Psoas muscle (tissue), 8 donors: ENCODE measurements around the gene NOS1. TPM values are rescaled to one million over a fixed set of nuclear protein-coding genes. Genes with fewer than 3 reads are reported as not detected.

Experiments used
- ATAC-seq, 4 donors: fragments of 200-7000 bp; cut with Tn5 transposase; one replicate each; pipeline ENCODE4 v1.9.1; 2020; ENCODE audit warnings: moderate library complexity in 3 of 4, mild to moderate bottlenecking in 2 of 4
- DNase-seq, 2 donors: peaks; one replicate each; pipeline ENCODE4 v3.0.0-alpha.2; 2020
- H3K27ac ChIP-seq: fragments of 200-600 bp; one replicate; pipeline ENCODE4 v1.8.0; 2022
- H3K27me3 ChIP-seq, 3 donors: fragments of 200-600 bp in 1 of 3; one replicate each; pipeline versions ENCODE4 v1.6.1 to v1.8.0; 2013 to 2022; ENCODE audit warnings: low read length in 2 of 3, mild to moderate bottlenecking in 2 of 3, moderate library complexity in 1 of 3; ENCODE audit not compliant: insufficient read depth in 3 of 3
- H3K36me3 ChIP-seq, 2 donors: fragments of 200-600 bp in 1 of 2; one replicate each; pipeline versions ENCODE4 v1.6.1 to v1.8.0; 2013 to 2022; ENCODE audit warnings: low read depth in 1 of 2, mild to moderate bottlenecking in 1 of 2, moderate library complexity in 1 of 2; ENCODE audit not compliant: insufficient read depth in 1 of 2
- H3K4me1 ChIP-seq: fragments of 200-600 bp; one replicate; pipeline ENCODE4 v1.8.0; 2022
- H3K4me3 ChIP-seq: fragments of 200-600 bp; one replicate; pipeline ENCODE4 v1.8.0; 2022; ENCODE audit warnings: mild to moderate bottlenecking
- H3K9me3 ChIP-seq: fragments of 200-600 bp; one replicate; pipeline ENCODE4 v1.8.0; 2022
- CTCF ChIP-seq: fragments of 200-600 bp; IDR thresholded peaks from one replicate; pipeline ENCODE4 v1.8.0; 2022; ENCODE audit warnings: antibody characterized with exemption
- WGBS, 3 donors: extraction: QIAGEN DNeasy Blood & Tissue Kit; methylation state at CpG; one replicate each; pipeline versions ENCODE4 v1.1.6 to v1.1.7; 2013; 5-methylcytosine and 5-hydroxymethylcytosine counted together
- intact Hi-C, 2 donors: fragments of 100-400 bp; cut with DNase I; formaldehyde crosslinking; loops; one replicate each; pipeline versions ENCODE4 v1.11.0 to v1.14.2; 2022
- polyA plus RNA-seq, 3 donors: library from polyadenylated mRNA; stranded (reverse); fragments of 200-250 nt; gene quantifications; one replicate each; pipeline ENCODE4 v1.2.3, GENCODE V29; 2013
- total RNA-seq, 4 donors: library from RNA; stranded (reverse); fragmentation: NEBNext Ultra II Directional in 2 of 4; extraction: Animal tissue kit (Norgen Biotek cat#: 25700) in 2 of 4; gene quantifications; one replicate each; pipeline versions ENCODE4 v1.2.1 to v1.2.4, GENCODE V29; 2021 to 2023
- donor health status: healthy with polysubstance abuse.
- donor health status: DM: no; HTN: no; CAD: no; lungs with moderate emphysema.
- donor health status: Bipolar disorder and iron deficiency.
- donor health status: healthy.
- donor health status: DM: yes; HTN: yes; CAD: no.
- donor health status: DM: no; HTN: no; CAD: no.
- donor health status: DM: no; HTN: no; CAD: no.
- donor health status: DM: yes; HTN: yes; CAD: no.

NOS1 gene
- total and polyA plus RNA-seq, 7 donors, result 2.7 to 62.2 (median 12.1) TPM

- Histone ChIP-seq H3K27me3 (no peaks in the 10 kb centered on the region), H3K4me3 (no peak overlapping the region), H3K36me3 (peaks cover 0 to 29% of the 10 kb centered on the region in 2 donors), H3K4me1 (no peaks in the 10 kb centered on the region), H3K9me3 (no peaks in the 10 kb centered on the region), H3K27ac (no peak overlapping the region)
- TF ChIP-seq CTCF, result no peak
- intact Hi-C loops, result no loop called here
- WGBS, 3 donors, result 90 to 91% (median 90%) methylated on average over 15 of the region's 15 CpGs
- ATAC-seq, result no peak
- DNase-seq, result no peak
Observed at GRCh38 chr12:117234441-117234840, 127.0 kb downstream of the NOS1 start.

GRCh38 chr12:117231750-117232149, 129.7 kb downstream of the NOS1 start:
- Histone ChIP-seq H3K4me1 (no peaks in the 10 kb centered on the region), H3K36me3 (peaks cover 0 to 46% of the 10 kb centered on the region in 2 donors), H3K4me3 (no peak overlapping the region), H3K9me3 (no peaks in the 10 kb centered on the region), H3K27me3 (no peaks in the 10 kb centered on the region), H3K27ac (no peak overlapping the region)
- no peak for ATAC-seq
- DNase-seq, result peak in 1 of 2 donors; percentile 13
- intact Hi-C loops, result no loop called here
- no peak for TF ChIP-seq CTCF
- WGBS, 3 donors, result 83 to 90% (median 85%) methylated on average over 11 of the region's 11 CpGs

GRCh38 chr12:117228239-117228638, 133.2 kb downstream of the NOS1 start:
- Histone ChIP-seq H3K4me3 (no peak overlapping the region), H3K27me3 (no peaks in the 10 kb centered on the region), H3K4me1 (no peaks in the 10 kb centered on the region), H3K36me3 (peaks cover 0 to 63% of the 10 kb centered on the region in 2 donors), H3K9me3 (no peaks in the 10 kb centered on the region), H3K27ac (no peak overlapping the region)
- TF ChIP-seq CTCF, result no peak
- peak in 1 of 4 donors; percentile 48 for ATAC-seq
- 68 to 85% (median 74%) methylated on average over 2 of the region's 2 CpGs for WGBS, 3 donors
- DNase-seq, result no peak
- intact Hi-C loops, result no loop called here

- no peaks in the 10 kb centered on the region for H3K9me3 ChIP-seq
- TF ChIP-seq CTCF, result no peak
- DNase-seq (peak in 1 of 2 donors; percentile 6), ATAC-seq (no peak)
- intact Hi-C loops, result no loop called here
- no peak overlapping the region for H3K27ac ChIP-seq
- H3K4me3 ChIP-seq, result no peak overlapping the region
- no peaks in the 10 kb centered on the region for H3K4me1 ChIP-seq
- peaks cover 0 to 69% of the 10 kb centered on the region in 2 donors for H3K36me3 ChIP-seq
- H3K27me3 ChIP-seq, result no peaks in the 10 kb centered on the region
- 53 to 59% (median 57%) methylated on average over 12 of the region's 12 CpGs for WGBS, 3 donors
Observed at GRCh38 chr12:117227000-117227653, 134.3 kb downstream of the NOS1 start.

GRCh38 chr12:117226505-117226904, 134.9 kb downstream of the NOS1 start:
- ATAC-seq (no peak), DNase-seq (peak in 1 of 2 donors; percentile 13)
- H3K4me1 ChIP-seq, result no peaks in the 10 kb centered on the region
- H3K4me3 ChIP-seq, result no peak overlapping the region
- H3K36me3 ChIP-seq, result peaks cover 0 to 63% of the 10 kb centered on the region in 2 donors
- 83 to 86% (median 86%) methylated on average over 10 of the region's 10 CpGs for WGBS, 3 donors
- TF ChIP-seq CTCF, result no peak
- H3K27ac ChIP-seq, result no peak overlapping the region
- H3K9me3 ChIP-seq, result no peaks in the 10 kb centered on the region
- no peaks in the 10 kb centered on the region for H3K27me3 ChIP-seq
- intact Hi-C loops, result no loop called here
